Kidney epithelial cell (primary cell): ENCODE measurements around the gene CUL1. TPM values are rescaled to one million over a fixed set of nuclear protein-coding genes. Genes with fewer than 3 reads are reported as not detected.

Experiments used
- DNase-seq: peaks from one replicate; pipeline ENCODE4 v3.0.0-alpha.2; 2010; ENCODE audit warnings: low read depth
- H3K27me3 ChIP-seq: 2 replicates; pipeline ENCODE4 v1.6.0; 2011; ENCODE audit warnings: low read length; ENCODE audit not compliant: control insufficient read depth, insufficient read depth
- H3K36me3 ChIP-seq: 2 replicates; pipeline ENCODE4 v1.5.1; 2011; ENCODE audit warnings: low read length; ENCODE audit not compliant: control insufficient read depth, insufficient read depth
- H3K4me3 ChIP-seq: 2 replicates; pipeline ENCODE4 v1.5.1; 2011; ENCODE audit warnings: low read depth, mild to moderate bottlenecking, control low read depth, low read length
- CTCF ChIP-seq: IDR thresholded peaks from 2 replicates; pipeline ENCODE4 v1.5.1; 2011; ENCODE audit warnings: mild to moderate bottlenecking, moderate library complexity, low read length, control low read depth, inconsistent platforms; ENCODE audit not compliant: insufficient read depth, poor library complexity, severe bottlenecking
- total RNA-seq: library from RNA; depleted of rRNA; stranded (reverse); fragments of >200 nt; gene quantifications from 2 replicates; pipeline ENCODE4 v1.2.3, GENCODE V29; 2015

CUL1 gene
- total RNA-seq, 1 donor from 2014 or later: 41.3 TPM

DNA sequence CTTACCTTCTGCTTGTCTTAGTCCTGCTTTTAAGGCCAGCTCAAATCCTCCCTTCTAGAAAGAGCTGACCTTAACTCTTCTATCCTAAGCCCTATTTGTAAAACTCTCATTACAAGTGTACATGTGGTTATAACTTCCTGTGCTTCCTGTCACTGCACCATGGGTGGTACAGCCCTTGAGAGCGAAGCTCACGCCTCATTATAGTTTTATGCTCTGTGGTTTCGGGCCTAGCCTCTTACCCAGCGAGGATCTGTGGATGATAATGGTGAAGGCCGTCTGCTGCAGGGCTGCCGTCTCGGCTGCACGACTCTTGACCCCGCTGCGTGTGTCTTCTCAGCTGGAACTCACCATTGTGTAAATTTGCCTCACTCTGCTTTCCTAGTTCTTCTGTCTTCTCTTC is 74.6 kb downstream of the CUL1 start:
- Histone ChIP-seq H3K27me3 (no peaks in the 10 kb centered on the region), H3K4me3 (no peak overlapping the region), H3K36me3 (no peaks in the 10 kb centered on the region)
- DNase-seq: peak; percentile 12
- TF ChIP-seq CTCF: no peak

DNA sequence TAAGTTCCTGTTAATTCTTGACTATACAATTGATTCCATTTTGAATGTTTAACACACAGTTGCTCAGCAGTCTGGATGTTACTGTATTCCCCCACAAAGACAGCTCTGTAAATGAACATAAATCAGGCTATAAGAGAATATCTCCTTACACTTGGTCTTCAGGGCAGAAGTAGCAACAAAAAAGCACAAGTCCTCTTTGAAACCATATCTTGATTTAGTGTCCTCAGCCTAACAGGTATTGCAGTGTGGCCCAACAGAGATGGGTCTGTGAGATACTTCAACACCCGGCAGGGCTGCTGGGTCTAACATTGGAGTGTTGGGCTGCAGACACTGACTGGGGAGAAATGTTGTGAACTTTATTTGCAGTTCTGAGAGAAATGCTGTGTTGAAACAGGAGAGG is 75.8 kb downstream of the CUL1 start:
- no peaks in the 10 kb centered on the region for H3K36me3 ChIP-seq

GRCh38 chr7:148782757-148783456 is 84.2 kb downstream of the CUL1 start:
- no peak for DNase-seq
- Histone ChIP-seq H3K4me3 (peak overlapping the region; percentile 9), H3K36me3 (no peaks in the 10 kb centered on the region), H3K27me3 (no peaks in the 10 kb centered on the region)
- TF ChIP-seq CTCF: no peak

More for the DNA sequence above, 75.8 kb downstream of the CUL1 start:
- Histone ChIP-seq H3K27me3 (no peaks in the 10 kb centered on the region), H3K4me3 (no peak overlapping the region)
- no peak for DNase-seq
- TF ChIP-seq CTCF: no peak

DNA sequence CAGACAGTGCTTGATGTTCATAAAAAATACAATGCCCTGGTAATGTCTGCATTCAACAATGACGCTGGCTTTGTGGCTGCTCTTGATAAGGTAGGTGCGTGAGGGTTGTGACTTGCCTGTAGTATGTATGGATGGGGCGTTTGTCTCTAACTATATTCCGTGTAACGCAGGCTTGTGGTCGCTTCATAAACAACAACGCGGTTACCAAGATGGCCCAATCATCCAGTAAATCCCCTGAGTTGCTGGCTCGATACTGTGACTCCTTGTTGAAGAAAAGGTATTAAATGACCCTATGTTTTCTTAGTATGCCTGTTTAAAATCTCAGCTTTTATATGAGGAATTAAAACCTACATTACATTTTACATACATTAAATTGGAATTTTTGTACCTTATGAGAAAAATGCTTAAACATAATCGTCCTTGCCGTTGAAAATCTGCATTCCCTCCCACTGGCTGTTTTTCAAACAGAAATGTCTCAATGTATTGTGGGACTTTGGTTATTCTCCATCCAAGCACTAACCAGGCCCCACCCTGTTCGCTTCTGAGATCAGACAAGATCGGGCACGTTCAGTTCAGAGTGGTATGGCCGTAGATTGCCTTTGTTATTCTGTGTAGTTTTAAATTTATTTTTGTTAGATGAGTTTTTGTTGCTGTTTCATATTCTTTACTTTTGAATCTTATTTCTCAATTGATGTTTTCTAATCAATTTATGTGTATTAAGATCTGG is 85.3 kb downstream of the CUL1 start:
- Histone ChIP-seq H3K27me3 (no peaks in the 10 kb centered on the region), H3K4me3 (no peak overlapping the region), H3K36me3 (no peaks in the 10 kb centered on the region)
- DNase-seq: no peak
- TF ChIP-seq CTCF: no peak

DNA sequence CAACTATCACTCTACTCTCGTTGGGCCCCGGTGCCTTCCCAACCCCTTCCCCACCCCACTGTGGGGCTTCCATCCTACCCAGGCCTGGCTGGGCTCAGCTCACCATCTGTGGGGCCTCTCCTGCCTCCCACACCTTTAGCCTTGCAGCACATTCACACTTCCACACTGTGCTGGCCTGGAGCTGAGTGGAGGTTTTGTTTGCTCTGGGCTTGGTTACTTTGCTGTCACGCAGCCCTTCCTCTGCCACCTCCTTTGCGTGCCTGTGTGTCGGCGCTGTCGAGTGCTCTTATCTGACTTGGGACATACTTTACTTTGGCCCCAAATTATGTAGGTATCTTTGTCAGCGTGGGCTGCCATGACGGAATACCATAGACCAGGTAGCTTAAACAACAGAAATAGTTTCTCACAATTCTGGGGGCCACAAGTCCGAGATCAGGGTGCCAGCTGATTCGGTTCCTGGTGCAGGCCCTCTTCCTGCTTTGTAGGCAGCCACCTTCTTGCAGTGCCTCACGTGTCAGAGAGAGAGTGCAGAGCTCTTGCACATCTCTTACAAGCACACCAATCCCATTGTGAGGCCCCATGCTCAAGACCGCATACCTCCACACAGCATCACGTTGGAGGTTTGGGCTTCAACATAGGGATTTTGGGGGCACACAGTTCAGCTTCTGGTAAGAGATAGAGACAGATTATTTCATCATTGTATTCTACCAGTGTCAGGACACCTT is 89.0 kb downstream of the CUL1 start:
- Histone ChIP-seq H3K27me3 (no peaks in the 10 kb centered on the region), H3K36me3 (peaks cover 1% of the 10 kb centered on the region), H3K4me3 (no peak overlapping the region)
- no peak for TF ChIP-seq CTCF
- no peak for DNase-seq
